ENCODE measurements around the gene TSSC4.
"Not testable (repeated sequence)": the region's sequence is repeated elsewhere in the genome, so short reads cannot be mapped to it uniquely, and the experiment has no call there.

TSSC4 gene

DNA sequence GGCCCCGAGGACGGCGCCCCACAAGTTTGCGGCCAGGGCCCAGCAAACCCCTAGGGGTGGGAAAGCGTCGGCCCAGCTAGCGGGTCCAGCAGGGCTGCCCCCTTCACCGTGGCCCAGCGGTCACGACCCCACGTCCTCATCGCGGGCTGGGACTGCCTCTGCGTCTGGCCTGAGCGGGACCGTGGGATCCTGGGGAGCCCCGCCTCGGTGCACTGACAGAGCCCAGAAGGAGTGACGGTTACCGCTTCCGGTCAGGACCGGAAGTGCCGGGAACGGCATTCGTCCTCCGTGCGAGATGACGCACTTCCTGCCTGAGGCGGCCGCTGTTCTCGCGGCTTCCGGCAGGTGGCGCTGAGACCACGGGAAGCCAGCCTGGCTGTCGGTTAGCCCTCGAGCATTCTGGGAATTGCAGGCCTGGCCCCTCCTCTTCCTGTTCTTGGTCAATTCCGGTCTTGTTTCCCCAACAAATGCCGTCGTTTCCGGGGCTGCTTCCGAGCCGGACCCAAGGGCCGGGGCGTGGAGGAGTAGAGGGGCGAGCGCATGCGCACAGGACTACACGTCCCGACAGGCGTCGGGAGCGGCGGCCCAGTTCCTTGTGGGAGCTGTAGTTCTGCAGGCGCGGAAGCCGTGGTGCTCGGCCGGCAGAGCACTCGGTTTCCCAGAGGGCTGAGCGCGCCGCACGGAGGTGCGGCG, at the start of gene TSSC4:
Gene TSSC4 (plus strand): TSS at position 682 of the 693 bp plus-strand sequence. CDS start 1,884 bp downstream, outside the sequence.
- DNase-seq (ENCODE audit: low read depth): peak; percentile 99

DNA sequence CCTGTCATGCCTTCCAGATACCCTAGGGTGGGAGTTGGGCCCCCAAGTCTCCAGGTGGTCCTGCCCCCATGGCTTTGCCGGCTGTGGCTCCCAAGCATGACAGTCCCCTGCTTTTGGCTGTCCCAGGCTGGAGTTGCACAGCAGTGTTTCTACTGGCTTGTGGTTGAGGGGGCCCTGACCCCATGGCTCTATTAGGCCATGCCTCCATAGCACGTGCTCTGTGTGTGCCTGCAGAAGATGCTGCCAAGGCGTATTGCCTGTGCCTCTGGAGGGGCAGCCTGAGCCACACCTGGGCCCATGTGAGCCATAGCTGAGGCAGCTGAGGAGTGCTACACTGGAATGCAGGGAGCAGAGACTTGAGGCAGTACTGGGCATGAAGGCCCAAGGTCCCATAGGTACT, 48.8 kb upstream of the TSSC4 start:
- no peak for DNase-seq (ENCODE audit: low read depth)

DNA sequence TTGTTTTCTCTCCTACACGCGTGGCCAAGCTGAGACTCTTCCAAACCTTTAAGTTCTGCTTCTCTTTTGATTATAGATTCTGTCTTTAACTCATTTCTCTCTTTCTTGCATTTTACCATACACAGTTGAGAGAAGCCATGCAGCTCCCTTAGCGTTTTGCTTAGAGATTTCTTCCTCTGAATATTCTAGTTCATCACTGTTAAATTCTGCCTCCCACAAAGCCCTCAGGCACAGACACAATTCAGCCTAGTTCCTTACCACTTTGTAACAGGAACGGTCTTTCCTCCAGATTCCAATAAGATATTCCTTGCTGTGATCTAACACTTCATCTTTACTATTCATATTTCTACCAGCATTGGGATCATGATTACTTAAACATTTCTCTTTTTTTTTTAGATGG, 48.1 kb upstream of the TSSC4 start:
- no peak for DNase-seq (ENCODE audit: low read depth)

DNA sequence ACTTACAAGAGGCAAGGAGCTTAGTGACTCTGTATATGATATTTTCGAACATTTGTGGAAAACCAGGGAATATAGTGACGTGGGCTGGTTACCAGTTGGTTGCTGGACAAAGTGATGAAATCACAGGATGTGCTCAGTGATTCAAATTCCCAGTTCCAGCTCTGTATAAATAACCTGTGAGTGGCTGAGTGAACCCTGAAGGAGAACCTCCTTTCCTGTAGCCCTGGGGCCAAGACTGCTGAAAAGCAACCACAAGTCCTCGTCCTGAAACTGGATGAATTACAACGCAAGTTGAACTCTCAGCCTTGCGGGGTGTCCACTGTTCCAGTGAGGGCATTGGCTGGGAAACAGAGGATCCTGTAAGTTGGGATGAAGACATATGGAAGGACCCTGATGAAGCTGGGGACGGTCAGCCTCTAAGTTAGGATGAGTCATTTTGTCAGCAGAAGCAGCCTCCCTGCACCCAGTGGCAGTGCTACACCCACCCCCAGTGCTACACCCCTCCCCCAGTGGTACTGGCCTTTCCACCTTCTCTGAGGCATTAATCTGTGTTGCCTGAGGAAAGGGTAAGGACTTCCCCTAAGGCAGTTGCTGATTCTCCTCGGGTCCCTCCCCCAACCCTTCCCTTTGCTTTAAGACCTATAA, 45.4 kb upstream of the TSSC4 start:
- DNase-seq (ENCODE audit: low read depth): no peak

DNA sequence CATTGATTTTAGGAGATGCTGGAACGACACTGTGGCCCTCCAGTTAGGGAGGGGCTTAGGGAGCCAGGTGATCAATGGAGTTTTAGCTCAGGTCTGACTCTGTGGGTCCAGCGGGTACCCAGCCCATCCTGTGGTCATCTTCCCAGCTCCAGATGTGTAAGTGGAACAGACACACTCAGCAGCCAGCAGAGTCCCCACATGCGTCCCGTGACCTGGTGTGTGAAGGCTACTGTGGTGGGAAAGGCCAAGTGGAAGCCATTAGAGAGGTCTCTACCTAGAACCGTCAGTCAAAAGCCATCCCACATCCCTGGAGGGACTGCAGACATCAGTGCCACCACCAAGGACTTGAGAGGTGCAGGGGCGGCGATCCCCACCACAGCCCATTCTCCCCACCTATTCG, 43.3 kb upstream of the TSSC4 start:
- no peak for DNase-seq (ENCODE audit: low read depth)

DNA sequence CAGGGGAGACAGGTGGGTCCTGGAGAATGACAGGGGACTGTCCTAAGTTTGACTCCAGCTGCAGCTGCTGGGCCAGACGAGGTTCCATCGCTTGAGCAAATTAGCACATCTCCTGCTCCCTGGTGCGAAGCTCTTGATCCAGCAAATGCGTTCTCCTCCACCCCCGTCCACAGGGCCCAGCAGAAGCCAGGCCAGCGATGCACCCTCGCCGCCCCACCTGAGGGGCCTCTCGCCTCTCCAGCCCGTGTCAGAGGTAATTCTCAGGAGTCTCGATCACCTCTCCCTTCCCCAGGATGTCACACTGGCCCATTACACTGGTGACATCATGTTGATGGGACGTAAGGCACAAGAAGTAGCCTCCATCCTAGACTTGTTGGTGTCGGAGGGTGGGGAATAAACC, 42.9 kb upstream of the TSSC4 start:
- not testable (repeated sequence) for DNase-seq (ENCODE audit: low read depth)

DNA sequence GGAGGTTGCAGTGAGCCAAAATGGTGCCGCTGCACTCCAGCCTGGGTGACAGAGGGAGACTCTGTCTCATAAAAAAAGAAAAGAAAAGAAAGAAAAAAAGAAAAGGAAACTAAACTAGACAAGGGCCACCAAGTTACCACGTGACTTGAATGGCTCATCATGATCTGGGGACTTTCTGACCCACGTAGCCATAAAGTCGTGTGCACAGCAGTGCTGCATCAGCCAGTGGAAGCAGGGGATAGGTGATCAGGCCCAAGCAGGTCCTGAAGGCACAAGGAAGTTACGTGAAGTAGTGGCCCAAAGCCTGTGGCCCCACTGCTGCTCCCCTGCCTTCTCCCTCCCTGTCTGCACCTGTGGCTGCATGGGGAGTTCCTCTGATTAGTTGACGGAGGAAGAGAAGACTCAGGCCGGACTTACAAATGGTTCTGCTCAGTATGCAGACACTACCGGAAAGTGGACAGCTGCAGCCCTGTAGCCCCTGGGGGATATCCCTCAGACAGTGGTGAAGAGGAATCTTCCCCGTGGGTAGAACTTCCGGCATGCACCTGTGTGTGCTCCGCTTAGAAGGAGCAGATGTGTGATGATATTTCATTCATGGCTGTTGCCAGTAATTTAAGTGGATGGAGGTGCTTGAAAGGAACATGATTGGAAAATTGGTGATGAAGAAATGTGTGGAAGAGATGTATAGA, 41.7 kb upstream of the TSSC4 start:
- no peak for DNase-seq (ENCODE audit: low read depth)

DNA sequence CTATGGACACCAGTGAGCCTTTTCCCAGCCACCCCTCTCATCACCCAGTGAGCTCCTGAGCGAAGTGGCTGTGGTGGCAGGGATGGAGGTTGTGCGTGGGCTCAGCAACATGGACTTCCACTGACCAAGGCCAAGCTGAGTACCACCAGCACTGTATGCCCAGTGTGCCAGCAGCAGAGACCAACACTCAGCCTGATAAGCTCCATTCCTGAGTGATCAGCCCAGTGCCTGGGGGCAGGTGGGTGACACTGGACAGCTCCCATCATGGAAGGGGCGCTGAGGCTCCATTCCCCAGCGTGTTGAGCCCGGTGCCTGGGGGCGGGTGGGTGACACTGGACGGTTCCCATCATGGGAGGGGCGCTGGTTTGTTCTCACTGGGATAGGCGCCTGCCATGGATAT, 41.0 kb upstream of the TSSC4 start:
- DNase-seq (ENCODE audit: low read depth): no peak

DNA sequence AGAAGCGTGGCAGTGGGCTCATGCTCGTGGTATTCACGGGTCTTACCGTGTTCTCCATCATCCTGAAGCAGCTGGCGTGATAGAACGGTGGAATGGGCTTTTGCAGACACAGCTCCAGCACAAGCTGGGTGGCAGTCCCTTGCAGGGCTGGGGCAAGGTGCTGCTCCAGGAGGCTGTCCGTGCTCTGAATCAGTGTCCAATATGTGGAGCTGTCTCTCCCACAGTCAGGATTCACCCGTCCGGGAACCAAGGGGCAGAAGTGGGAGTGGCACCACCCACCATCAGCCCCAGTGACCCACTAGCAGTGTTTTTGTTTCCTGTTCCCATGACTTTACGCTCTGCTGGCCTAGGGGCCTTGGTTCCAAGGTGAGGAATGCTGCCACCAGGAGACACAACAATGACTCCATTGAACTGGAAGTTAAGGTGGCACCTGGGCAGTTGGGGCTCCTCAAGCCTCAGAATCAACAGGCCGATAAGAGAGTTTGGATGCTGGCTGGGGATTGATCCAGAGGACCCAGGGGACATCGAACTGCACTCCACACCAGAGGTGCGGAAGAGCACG, 40.4 kb upstream of the TSSC4 start:
- DNase-seq (ENCODE audit: low read depth): no peak

DNA sequence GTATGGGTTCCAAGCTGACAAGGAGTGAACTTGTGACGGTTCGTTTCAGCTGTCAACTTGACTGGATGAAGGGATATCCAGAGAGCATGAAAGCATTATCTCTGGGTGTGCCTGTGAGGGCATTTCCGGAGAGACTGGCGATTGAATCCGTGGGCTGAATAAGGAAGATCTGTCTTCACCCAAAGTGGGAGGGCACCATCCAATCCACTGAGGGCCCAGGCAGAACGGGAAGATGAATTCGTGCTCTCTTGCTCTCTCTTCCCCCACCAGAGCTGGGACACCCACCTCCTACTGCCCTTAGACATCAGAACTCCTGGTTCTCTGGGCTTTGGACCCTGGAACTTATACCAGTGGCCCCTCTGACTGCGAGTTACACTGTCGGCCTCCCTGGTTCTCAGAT, 39.0 kb upstream of the TSSC4 start:
- no peak for DNase-seq (ENCODE audit: low read depth)

DNA sequence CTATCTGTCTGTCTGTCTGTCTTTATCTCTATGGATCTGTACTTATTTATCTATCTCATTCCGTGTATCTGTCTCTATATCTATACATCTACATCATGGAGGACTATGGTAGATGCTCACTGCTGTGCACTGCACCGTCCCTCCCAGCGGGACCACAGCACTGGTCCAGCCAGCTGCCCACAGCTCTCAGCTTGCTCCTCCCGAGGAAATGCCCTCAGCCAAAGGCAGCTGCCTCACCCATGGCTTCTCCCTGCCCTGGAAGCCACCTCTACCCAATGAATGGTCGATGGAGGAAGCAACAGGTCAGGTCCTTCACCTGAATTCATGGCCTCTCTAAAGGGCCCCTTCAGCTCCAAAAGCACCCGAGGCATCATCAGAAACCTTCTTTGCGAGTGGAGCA, 38.1 kb upstream of the TSSC4 start:
- DNase-seq (ENCODE audit: low read depth): no peak

DNA sequence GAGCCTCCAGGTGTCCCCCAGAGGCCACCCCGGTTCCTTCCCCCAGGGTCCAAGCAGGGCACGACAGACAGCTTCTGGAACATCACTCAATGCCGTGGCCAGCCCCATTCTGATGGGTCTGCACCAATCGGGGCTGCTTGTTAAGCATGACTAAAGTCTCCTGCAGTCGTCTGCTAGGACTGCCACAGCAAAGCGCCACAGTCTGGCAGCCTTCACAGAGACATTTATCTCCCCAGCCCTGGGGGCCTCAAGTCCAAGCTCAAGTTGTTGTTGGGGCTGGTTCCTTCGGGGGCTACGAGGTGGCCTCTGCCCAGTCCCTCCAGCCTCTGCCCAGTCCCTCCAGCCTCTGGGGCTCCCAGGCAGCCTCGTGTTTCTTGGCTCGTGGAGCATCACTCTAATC, 37.4 kb upstream of the TSSC4 start:
- DNase-seq (ENCODE audit: low read depth): no peak

DNA sequence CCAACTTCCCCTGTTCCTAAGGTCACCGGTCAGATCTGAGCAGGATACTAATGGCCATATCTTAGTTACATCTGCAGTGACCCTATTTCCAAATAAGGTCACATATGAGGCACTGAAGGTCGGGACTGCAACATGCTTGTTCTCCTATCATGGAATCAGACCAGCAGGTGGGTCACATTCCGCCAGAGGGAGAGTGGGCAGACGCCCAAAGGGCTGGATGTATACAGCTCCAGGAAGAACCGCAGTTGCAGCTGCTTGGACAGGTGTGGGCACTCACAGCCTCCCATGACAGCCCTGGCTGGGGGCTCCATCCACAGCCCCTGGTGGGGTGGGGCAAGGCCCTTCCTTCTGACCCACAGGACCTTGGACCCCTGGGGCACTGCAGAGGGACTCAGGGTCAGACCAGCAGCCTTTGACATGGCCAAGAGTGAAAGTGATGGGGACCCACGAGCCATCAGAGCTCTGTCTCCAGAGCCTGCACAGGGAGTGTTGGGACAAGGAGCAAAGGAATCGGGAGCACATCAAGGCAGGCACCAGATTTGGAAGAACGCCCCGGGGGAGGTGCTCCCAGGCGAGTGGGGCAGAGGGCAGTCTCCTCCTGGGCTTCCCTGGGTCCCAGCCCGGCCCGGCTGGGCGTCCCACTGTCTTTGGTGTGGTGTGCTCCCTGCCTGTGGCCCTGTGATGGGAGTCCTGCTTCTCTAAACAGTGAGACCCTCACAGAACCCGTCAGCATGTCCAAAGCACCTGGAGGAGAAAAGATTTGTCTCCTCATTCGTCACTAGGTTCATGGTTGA, 36.8 kb upstream of the TSSC4 start:
- DNase-seq (ENCODE audit: low read depth): no peak

DNA sequence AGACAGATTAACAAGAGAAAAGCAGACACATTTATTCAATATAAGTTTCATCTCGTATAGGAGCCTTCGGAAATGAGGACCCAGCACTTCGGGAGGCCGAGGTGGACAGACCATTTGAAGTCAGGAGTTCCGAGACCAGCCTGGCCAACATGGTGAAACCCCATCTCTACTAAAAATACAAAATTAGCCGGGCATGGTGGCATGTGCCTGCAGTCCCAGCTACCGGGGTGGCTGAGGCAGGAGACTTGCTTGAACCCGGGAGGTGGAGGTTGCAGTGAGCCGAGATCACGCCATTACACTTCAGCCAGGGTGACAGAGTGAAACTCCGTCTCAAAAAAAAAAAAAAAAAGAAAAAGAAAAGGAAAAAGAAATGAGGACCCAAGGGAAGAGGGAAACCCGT, 36.2 kb upstream of the TSSC4 start:
- DNase-seq (ENCODE audit: low read depth): not testable (repeated sequence)

DNA sequence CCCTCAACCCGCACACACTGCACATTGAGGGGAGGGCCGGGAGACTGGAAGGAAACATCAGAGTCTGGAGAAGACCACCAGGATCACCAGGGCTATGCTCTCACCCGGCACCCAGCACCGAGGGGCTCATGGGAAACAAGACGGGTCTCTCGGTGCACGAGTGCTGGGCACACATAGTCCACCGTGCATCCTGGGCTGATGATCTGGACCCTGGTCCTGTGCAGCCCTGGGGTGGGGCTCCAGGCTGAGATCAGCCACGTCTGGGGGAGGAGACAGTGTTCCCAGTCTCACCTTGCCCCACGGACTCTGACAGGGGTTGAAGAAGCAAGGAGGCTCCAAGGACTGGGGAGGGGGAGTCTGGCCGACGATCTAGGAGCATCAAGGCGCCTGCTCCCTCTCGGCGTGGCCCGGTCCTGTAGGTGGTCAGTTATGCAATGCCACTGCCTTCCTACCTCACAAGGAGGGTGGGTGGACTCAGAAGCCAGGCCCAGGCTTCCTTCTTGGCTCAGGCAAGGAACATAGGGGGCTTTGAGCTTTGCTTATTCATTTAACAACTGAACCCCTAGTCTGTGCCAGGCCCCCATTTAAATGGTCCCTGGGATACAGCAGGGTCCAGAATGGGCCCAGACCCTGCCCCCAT, 34.9 kb upstream of the TSSC4 start:
- DNase-seq (ENCODE audit: low read depth): no peak

DNA sequence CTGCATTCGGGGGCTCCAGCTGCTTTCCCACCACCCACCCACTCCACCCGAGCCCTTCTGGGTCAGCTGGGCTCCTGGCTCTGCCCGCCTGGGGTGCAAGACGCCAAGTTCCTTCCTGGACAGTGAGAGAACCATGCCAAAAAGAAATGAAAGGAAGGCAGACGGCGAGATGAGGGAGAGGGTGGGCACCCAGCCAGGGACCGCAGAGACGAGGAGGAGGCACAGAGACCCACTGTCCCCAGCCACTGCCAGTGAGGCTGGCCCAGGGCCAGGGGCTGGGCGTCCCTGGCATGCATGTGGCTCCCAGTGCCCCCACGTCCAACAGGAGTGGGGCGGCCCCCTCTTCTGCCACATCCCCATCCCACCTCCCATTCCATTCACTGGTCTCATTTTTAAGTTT, 34.3 kb upstream of the TSSC4 start:
- DNase-seq (ENCODE audit: low read depth): no peak

DNA sequence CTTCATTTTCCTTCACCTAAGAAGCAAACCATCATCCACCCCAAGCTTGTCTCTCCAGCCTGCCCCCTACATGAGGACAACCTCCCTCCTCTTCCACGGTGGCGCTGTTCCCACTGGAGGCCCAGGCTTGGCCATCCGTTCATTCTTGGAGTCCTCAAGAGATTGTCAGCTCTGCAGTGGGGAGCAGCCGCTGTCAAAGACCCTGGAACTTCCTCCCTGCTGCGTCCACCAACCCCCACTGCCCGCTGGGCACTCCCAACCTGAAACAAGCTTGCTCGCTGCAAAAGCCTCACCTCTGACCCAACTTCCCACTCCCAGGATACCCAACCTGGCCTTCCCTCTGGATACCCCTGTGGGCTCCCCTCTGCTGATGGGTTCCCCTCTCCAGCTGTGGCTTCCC, 33.8 kb upstream of the TSSC4 start:
- DNase-seq (ENCODE audit: low read depth): no peak

DNA sequence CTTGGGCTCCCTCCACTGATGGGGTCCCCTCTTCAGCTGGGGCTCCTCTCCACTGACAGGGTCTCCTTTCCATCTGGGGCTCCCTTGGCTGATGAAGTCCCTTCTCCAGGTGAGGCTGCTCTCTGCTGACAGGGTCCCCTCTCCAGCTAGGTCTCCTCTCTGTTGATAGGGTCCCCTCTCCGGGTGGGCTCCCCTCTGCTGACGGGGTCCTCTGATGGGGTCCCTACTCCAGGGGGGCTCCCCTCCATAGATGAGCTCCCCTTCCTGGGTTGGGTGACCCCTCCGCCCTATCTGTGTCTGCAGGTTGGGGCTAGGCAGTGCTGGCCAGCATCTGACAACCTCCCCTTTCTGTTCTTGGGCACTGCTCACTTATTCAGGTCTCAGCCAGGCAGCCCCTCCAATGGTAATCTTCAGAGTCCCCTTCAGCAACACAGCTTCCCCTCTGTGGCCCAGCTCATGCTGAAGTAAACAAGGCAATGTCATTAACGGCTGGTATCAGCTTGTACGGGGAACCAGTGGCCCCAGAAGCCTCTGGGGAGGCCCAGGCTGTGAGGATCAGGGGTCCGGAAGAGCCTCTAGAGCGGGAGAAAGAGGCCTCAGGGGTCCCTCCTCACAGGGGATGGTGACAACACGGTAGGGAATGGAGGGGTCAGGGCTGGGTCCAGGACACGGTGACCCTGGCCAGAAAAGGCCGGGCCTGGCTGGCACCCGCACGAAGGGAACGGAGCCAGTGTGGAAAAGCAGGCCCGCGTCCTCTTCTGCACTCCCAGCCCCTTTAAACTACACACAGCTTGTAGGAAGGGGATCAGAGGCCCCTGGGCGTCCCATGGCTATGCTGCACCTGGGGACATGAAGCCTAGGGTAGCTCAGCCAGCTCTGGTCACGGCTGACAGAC, 33.0 kb upstream of the TSSC4 start:
- DNase-seq (ENCODE audit: low read depth): no peak

DNA sequence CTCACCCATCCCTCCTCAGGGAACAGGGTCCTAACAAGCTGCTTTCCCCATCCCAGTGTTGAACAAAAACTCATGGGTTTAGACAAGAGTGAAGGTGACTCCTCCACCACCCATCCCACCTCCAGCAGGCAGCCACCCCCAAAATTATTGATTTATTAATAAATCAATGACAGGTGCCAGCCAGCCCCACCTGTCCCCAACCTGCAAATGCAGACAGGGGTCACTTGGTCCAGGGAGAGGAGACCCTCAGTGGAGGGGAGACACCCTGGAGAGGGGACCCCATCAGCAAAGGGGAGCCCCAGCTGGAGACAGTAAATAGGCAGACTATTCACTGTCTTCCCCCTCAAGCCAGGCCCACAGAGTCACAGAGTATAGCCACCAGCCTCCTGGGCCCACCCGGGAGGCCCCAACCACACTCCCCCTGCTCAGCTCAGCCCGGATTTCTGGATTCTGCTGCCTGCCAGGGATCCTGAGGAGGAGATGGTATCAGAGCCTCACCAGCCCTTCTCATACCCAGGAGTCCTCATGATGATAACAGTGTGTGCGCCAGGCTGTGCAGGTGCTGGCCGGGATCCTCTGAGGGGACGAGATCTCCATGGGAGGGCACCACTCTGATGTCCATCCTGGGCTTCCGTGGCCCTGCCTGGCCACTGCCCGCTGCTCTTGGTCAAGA, 32.2 kb upstream of the TSSC4 start:
- DNase-seq (ENCODE audit: low read depth): no peak

DNA sequence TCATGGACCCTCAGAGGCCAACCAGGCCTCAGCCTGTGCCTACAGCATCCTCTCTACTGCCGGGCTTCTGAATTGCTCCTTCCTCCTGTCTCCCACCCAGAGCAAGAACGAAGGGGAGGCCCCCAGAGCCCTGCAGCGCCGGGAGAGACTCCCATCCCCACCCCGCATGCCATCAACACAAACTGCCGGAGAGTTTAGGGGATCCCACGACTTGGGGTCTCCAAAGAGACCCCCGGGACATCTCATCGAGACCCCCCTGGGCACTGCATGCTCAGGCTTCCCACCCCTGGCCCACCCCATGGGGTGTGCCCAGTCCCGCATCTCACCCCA, 31.7 kb upstream of the TSSC4 start:
- no peak for DNase-seq (ENCODE audit: low read depth)
